Transverse colon (tissue), 4 donors: ENCODE measurements around the gene TNXB. TPM values are rescaled to one million over a fixed set of nuclear protein-coding genes. Genes with fewer than 3 reads are reported as not detected.
"Not testable (repeated sequence)": the region's sequence is repeated elsewhere in the genome, so short reads cannot be mapped to it uniquely, and the experiment has no call there.

Source experiments
- DNase-seq: peaks from one replicate; pipeline ENCODE4 v3.0.0-alpha.2; 2019
- H3K27ac ChIP-seq, 4 donors: fragments of 200-600 bp; sonication (generic); 2 replicates each; pipeline ENCODE4 v1.5.1; 2016 to 2018; ENCODE audit warnings: inconsistent platforms in 4 of 4
- H3K27me3 ChIP-seq: fragments of 200-600 bp; sonication (generic); 2 replicates; pipeline ENCODE4 v1.5.1; 2017; ENCODE audit warnings: inconsistent platforms
- H3K36me3 ChIP-seq, 4 donors: fragments of 200-600 bp; sonication (generic); 2 replicates each; pipeline ENCODE4 v1.5.1; 2017 to 2019; ENCODE audit warnings: inconsistent platforms in 4 of 4
- H3K4me1 ChIP-seq, 4 donors: fragments of 200-600 bp; sonication (generic); 2 replicates each; pipeline ENCODE4 v1.5.1; 2017 to 2020; ENCODE audit warnings: inconsistent platforms in 4 of 4
- H3K4me3 ChIP-seq, 4 donors: fragments of 200-600 bp; sonication (generic); 1 replicate in 1 of 4; 2 replicates in 3 of 4; pipeline versions ENCODE4 v1.5.1 to v1.6.1; 2017 to 2019; ENCODE audit warnings: inconsistent platforms in 4 of 4
- H3K9me3 ChIP-seq, 2 donors: fragments of 200-600 bp; sonication (generic); 2 replicates each; pipeline ENCODE4 v1.5.1; 2017 to 2019; ENCODE audit warnings: inconsistent platforms in 2 of 2
- EP300 ChIP-seq: sonication (generic); formaldehyde crosslinking; IDR thresholded peaks from one replicate; pipeline ENCODE4 v1.6.1; 2017; ENCODE audit warnings: antibody characterized with exemption, low read depth
- POLR2A ChIP-seq: fragments of 450-650 bp; IDR thresholded peaks from one replicate; pipeline ENCODE4 v1.6.1; 2016; ENCODE audit warnings: antibody characterized with exemption, mild to moderate bottlenecking, moderate library complexity
- POLR2AphosphoS5 ChIP-seq, 3 donors: sonication (generic); formaldehyde crosslinking; IDR thresholded peaks; one replicate each; pipeline ENCODE4 v1.6.1; 2016; ENCODE audit warnings: antibody characterized with exemption in 3 of 3
- WGBS, 2 donors: methylation state at CpG; one replicate each; pipeline ENCODE4 v1.1.5; 2018; ENCODE audit warnings: low coverage in 1 of 2; 5-methylcytosine and 5-hydroxymethylcytosine counted together
- in situ Hi-C, 4 donors: fragments of 200-750 bp; cut with MboI; loops; one replicate each; pipeline versions ENCODE4 v1.15.0 to v1.15.1; 2017; ENCODE audit warnings: low sequenced_read_pairs in 3 of 4, low pct_ligation_motif_present in 1 of 4, low pct_unique_long_range_greater_than_20kb in 1 of 4
- intact Hi-C: fragments of 100-400 bp; cut with DNase I; formaldehyde crosslinking; loops from one replicate; pipeline ENCODE4 v1.15.1; 2023; ENCODE audit warnings: low total_unique reads
- total RNA-seq, 4 donors: library from RNA; depleted of rRNA; stranded (reverse); fragments of >200 nt; gene quantifications; one replicate each; pipeline ENCODE4 v1.1.0, GENCODE V29; 2016
- TF ChIP-seq, protein P1 (sequence below), 5 experiments: fragments of 200-600 bp in 3 of 5; fragments of 450-650 bp in 2 of 5; sonication (generic) in 3 of 5; IDR thresholded peaks; 1 replicate in 2 of 5; 2 replicates in 3 of 5; pipeline ENCODE4 v1.5.1; 2016 to 2017; ENCODE audit warnings: antibody characterized with exemption in 5 of 5, inconsistent platforms in 3 of 5, mild to moderate bottlenecking in 2 of 5, moderate library complexity in 1 of 5

The TNXB gene
- total RNA-seq, 4 donors from 2014 or later: 47.7 to 205 (median 66.2) TPM

DNA sequence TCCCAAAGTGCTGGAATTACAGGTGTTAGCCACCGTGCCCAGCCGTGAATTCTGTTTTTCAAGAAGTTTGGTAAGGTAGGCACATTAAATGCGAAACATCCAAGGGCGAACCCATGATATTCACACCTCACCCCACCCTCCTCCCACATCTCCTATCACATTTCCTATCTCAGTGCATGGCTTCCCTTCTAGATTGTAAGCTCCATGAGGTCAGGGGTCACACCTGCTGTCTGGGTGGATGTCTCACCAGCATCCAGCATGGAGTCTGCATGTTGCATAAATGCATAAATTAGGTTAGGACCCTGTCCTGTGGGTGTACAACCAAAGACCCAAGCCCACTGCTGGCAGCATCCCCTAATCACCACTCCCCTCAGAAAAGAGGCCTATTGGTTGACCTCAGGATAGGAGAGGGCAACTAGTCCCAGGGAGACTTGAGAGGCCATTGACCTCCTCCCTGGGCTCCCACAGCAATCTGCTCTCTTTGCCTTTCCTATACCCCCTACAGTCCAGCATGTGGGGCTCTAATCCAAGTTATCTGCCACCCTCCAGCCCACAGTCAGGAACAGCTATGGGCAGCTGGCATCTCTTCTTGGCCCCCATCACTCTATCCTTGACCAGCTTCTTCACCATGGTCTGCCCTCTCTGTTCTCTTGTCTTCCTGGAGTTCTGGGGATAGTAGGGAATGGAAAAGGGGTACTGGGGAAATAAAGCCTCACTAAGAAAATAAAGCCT is 38.4 kb upstream of the TNXB start:
- 70 to 96% methylated on average over 2 to 4 of the region's 4 CpGs for WGBS, 2 donors

DNA sequence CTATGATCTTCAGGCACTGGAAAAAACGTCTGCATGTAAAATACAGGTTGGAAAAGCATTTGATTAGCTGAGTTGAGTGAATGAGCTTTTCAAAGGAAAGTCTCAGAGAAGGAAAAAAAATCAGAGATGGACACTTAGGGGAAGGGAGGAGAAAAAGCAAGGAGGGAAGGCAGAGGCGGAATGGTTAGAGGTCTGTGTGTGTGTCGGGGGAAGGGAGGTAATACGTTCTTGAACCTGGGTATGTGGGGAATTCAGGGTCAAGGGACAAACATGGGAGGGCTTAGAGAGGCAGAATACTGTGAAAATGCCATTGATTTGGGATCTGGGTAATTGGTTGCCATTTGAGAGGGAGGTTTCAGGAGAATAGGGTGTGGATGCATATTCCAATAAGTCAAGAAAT is 37.5 kb upstream of the TNXB start:
- Histone ChIP-seq H3K36me3 (no peaks in the 10 kb centered on the region), H3K27ac (no peak overlapping the region), H3K9me3 (no peaks in the 10 kb centered on the region), H3K27me3 (peaks cover 13% of the 10 kb centered on the region), H3K4me1 (peaks cover 0 to 25% (median 14%) of the 10 kb centered on the region in 4 donors), H3K4me3 (no peak overlapping the region)
- WGBS, 2 donors: 27 to 57% methylated on average over 2 to 4 of the region's 4 CpGs
- intact Hi-C loops (no loop called here), in situ Hi-C loops (no loop called here)
- no peak for DNase-seq
- TF ChIP-seq, protein P1, sequence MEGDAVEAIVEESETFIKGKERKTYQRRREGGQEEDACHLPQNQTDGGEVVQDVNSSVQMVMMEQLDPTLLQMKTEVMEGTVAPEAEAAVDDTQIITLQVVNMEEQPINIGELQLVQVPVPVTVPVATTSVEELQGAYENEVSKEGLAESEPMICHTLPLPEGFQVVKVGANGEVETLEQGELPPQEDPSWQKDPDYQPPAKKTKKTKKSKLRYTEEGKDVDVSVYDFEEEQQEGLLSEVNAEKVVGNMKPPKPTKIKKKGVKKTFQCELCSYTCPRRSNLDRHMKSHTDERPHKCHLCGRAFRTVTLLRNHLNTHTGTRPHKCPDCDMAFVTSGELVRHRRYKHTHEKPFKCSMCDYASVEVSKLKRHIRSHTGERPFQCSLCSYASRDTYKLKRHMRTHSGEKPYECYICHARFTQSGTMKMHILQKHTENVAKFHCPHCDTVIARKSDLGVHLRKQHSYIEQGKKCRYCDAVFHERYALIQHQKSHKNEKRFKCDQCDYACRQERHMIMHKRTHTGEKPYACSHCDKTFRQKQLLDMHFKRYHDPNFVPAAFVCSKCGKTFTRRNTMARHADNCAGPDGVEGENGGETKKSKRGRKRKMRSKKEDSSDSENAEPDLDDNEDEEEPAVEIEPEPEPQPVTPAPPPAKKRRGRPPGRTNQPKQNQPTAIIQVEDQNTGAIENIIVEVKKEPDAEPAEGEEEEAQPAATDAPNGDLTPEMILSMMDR (IDR thresholded peaks at IDR 0.05): no peak
- TF ChIP-seq EP300 (no peak), POLR2A (no peak), POLR2AphosphoS5 (IDR thresholded peaks at IDR 0.05) (no peak)

More for the DNA sequence above, 38.4 kb upstream of the TNXB start:
- Histone ChIP-seq H3K27ac (no peak overlapping the region), H3K9me3 (no peaks in the 10 kb centered on the region), H3K36me3 (no peaks in the 10 kb centered on the region), H3K27me3 (peaks cover 13% of the 10 kb centered on the region), H3K4me3 (no peak overlapping the region), H3K4me1 (peaks cover 0 to 23% (median 20%) of the 10 kb centered on the region in 4 donors)
- in situ Hi-C loops (no loop called here), intact Hi-C loops (no loop called here)
- DNase-seq: no peak
- TF ChIP-seq POLR2AphosphoS5 (IDR thresholded peaks at IDR 0.05) (no peak), EP300 (no peak), POLR2A (no peak)
- TF ChIP-seq, protein P1 (IDR thresholded peaks at IDR 0.05): no peak

DNA sequence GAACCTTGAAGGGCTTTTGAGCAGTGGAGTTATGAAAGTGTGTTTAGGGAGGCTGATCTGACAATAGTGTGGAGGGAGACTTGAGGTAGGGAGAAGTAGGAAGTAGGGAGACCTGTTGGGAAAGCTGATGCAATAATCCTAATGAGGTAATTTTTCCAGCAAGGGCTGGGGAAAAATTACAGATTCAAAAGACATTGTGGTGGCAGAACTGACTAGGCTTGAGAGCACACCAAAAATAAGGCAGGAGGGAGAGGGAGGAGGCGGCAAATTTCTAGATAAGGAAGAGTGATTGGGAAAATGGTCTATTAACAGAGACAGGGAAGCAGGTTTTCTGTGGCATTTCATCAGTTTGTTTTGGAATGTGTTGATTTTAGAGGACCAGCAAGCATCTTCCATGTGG is 37.1 kb upstream of the TNXB start:
- H3K9me3 ChIP-seq: no peaks in the 10 kb centered on the region
- DNase-seq: no peak
- in situ Hi-C loops (no loop called here), intact Hi-C loops (no loop called here)
- peaks cover 0 to 27% (median 14%) of the 10 kb centered on the region in 4 donors for H3K4me1 ChIP-seq
- WGBS, 2 donors: 90% methylated on average over 1 of the region's 1 CpG; no CpG with 5 or more reads in 1 of the 2 donors
- no peak overlapping the region for H3K27ac ChIP-seq
- H3K4me3 ChIP-seq: no peak overlapping the region
- H3K36me3 ChIP-seq: no peaks in the 10 kb centered on the region
- peaks cover 13% of the 10 kb centered on the region for H3K27me3 ChIP-seq
- TF ChIP-seq EP300 (no peak), POLR2A (no peak)

DNA sequence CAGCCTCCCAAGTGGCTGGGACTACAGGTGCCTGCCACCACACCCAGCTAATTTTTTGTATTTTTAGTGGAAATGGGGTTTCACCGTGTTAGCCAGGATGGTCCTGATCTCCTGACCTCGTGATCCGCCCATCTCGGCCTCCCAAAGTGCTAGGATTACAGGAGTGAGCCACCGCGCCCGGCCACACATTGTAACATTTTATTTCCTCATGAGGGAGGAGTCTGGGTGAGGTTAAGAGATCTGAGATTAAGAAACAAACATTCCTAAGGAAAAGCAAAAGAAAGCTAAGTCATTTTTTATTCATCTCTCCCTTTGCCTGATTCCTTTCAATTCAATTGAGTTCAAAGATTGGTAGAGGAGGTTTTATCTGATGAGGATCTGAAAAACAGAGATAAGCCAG is 35.1 kb upstream of the TNXB start:
- H3K27ac ChIP-seq: peak overlapping the region in 3 of 4 donors; percentile 24 to 65 (median 60)
- H3K9me3 ChIP-seq, intact Hi-C loops, H3K4me3 ChIP-seq, in situ Hi-C loops, H3K36me3 ChIP-seq: not testable (repeated sequence)
- H3K4me1 ChIP-seq: peaks cover 0 to 17% (median 4%) of the 10 kb centered on the region in 4 donors
- 39 to 42% methylated on average over 7 of the region's 7 CpGs for WGBS, 2 donors
- peaks cover 10% of the 10 kb centered on the region for H3K27me3 ChIP-seq
- DNase-seq: peak; percentile 65

DNA sequence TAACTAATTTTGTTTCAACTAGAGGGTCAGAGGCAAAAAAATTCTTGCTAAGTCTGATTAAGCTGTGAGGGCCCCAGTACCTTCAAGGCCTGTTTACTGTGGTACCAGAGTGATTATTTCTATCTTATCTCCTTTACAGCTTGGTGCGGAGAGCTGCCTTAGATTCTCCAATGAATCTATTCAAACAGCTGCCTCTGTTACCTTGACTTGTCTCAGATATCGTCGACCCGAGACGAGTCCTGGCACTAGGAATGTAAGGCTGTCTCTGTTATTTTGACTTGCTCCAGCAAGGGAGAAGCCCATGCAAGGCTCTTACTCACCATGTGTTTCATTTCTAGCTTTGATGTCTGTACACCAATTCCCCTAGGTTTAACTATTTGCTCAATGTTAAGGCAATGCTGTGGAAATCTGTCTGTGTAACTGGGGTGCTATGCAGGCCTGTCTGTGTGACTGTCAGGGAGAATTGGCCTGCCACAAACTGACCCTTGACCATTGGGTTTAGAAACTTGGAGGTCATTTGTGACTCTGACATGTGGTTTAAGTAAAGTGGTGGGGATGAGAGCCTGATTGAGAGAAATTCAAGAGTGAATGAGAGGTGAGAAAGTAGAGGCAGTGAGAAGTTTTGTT is 31.4 kb upstream of the TNXB start:
- in situ Hi-C loops: no loop called here
- intact Hi-C loops: no loop called here
- DNase-seq: no peak
- 68 to 89% methylated on average over 4 to 5 of the region's 5 CpGs for WGBS, 2 donors
- Histone ChIP-seq H3K27ac (no peak overlapping the region), H3K4me1 (peaks cover 0 to 17% (median 4%) of the 10 kb centered on the region in 4 donors), H3K9me3 (no peaks in the 10 kb centered on the region), H3K4me3 (no peak overlapping the region), H3K27me3 (no peaks in the 10 kb centered on the region), H3K36me3 (no peaks in the 10 kb centered on the region)
- TF ChIP-seq POLR2A: no peak
- TF ChIP-seq EP300: no peak
- TF ChIP-seq POLR2AphosphoS5 (IDR thresholded peaks at IDR 0.05): no peak
- TF ChIP-seq, protein P1 (IDR thresholded peaks at IDR 0.05): no peak
